Mesodermal cell (in vitro differentiated cells): ENCODE results near the gene PRKACB.
"Not testable (repeated sequence)": the region's sequence is repeated elsewhere in the genome, so short reads cannot be mapped to it uniquely, and the experiment has no call there.

Experiments
- H3K27ac ChIP-seq: 2 replicates; pipeline ENCODE4 v1.7.0; 2013; ENCODE audit warnings: mild to moderate bottlenecking, low read depth, low read length, moderate library complexity; ENCODE audit not compliant: severe bottlenecking
- H3K36me3 ChIP-seq: 2 replicates; pipeline ENCODE4 v1.7.1; 2013; ENCODE audit warnings: mild to moderate bottlenecking, low read length, moderate library complexity; ENCODE audit not compliant: control insufficient read depth, insufficient read depth
- H3K4me1 ChIP-seq: one replicate; pipeline ENCODE4 v1.7.1; 2013; ENCODE audit warnings: mild to moderate bottlenecking, low read length; ENCODE audit not compliant: insufficient read depth, control insufficient read depth, poor library complexity, severe bottlenecking
- H3K4me3 ChIP-seq: 2 replicates; pipeline ENCODE4 v1.7.0; 2013; ENCODE audit warnings: low read length, control low read depth, mild to moderate bottlenecking; ENCODE audit not compliant: insufficient read depth, poor library complexity, severe bottlenecking; ENCODE audit errors: extremely low read depth
- H3K9me3 ChIP-seq: 2 replicates; pipeline ENCODE4 v1.7.1; 2013; ENCODE audit warnings: mild to moderate bottlenecking, low read length, moderate library complexity; ENCODE audit not compliant: control insufficient read depth
- WGBS, 2 experiments: methylation state at CpG; one replicate each; pipeline ENCODE4 v1.1.5; 2013; ENCODE audit warnings: missing lambda C conversion rate in 2 of 2; ENCODE audit not compliant: insufficient coverage in 2 of 2; 5-methylcytosine and 5-hydroxymethylcytosine counted together

The PRKACB gene

DNA sequence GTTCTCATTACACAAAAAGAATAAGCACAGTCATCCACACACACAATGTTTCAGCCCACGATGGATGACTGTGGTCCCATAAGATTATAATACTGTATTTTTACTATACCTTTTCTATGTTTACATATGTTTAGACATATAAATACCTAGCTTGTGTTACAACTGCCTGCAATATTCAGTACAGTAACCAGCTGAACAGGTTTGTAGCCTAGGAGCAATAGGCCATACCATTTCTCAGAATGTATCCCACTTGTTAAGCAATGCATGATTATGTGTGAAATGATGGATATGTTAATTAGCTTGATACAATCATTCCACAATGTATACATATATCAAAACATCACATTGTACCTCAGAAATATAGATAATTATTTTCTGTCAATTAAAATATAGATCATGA is 124.3 kb downstream of the PRKACB start:
- no peaks in the 10 kb centered on the region for H3K4me1 ChIP-seq
- WGBS, 2 experiments = no CpG with 5 or more reads among the region's 1 CpG
- H3K27ac ChIP-seq = no peak overlapping the region
- no peak overlapping the region for H3K4me3 ChIP-seq
- no peaks in the 10 kb centered on the region for H3K9me3 ChIP-seq
- H3K36me3 ChIP-seq = no peaks in the 10 kb centered on the region

DNA sequence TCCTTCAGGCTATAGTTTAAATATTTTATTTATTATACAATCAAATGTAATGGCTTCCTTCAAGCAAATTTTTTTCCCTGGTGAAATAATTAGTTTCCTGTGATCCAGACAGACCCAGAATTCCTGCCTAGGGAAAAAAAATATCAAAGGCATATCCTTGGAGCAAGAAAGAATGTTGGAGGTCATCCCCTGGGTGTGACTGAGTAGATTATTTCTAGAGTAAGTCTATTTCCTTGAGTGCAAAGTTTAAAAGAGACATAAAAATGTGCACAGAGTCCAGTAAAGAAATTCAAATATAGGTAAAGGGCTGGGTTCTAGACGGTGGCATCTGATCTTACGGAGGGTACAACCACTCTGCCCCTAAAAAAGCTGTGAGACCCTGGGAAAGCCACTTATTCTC is 125.2 kb downstream of the PRKACB start:
- Histone ChIP-seq H3K9me3 (no peaks in the 10 kb centered on the region), H3K4me3 (no peak overlapping the region), H3K27ac (no peak overlapping the region), H3K4me1 (no peaks in the 10 kb centered on the region), H3K36me3 (no peaks in the 10 kb centered on the region)
- 100% methylated on average over 2 of the region's 2 CpGs; no CpG with 5 or more reads in 1 of the 2 experiments for WGBS, 2 experiments

DNA sequence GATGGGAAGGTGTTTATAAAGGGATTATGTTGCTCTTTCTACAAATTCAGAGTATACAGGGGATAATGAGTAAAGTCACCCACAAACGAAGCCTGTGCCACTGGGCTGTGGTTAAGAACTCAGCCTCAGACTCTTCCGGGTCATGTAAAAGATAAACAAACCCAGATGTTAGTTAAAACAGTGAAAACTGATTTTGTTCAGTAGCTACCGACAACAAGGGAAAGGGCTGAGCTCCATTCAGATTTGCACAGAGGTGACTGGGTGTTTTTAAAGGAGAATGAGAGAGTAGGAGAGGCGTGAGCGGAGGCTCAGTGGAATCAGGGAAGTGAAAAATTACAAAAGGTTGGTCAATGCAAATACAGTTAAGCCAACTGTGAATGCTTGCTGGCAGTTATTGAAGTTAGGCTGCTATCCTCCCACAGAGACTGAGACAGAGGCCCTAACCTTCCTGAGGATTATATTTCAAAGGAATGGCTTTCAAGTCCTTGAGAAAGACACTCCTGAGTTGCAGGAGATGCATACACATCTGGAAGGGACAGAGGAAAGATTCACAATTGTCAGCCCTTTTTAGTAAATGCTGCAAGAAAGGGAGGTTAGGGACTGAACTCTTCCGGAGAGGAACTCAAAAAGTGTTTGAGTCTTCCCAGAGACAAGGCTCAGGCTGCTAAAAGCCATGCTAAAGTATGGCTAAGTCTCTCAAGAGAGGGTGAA is 127.5 kb downstream of the PRKACB start:
- Histone ChIP-seq H3K27ac (peak overlapping the region; percentile 52), H3K36me3 (no peaks in the 10 kb centered on the region), H3K9me3 (no peaks in the 10 kb centered on the region), H3K4me1 (no peaks in the 10 kb centered on the region), H3K4me3 (no peak overlapping the region)
- 57% methylated on average over 5 to 6 of the region's 6 CpGs for WGBS, 2 experiments

DNA sequence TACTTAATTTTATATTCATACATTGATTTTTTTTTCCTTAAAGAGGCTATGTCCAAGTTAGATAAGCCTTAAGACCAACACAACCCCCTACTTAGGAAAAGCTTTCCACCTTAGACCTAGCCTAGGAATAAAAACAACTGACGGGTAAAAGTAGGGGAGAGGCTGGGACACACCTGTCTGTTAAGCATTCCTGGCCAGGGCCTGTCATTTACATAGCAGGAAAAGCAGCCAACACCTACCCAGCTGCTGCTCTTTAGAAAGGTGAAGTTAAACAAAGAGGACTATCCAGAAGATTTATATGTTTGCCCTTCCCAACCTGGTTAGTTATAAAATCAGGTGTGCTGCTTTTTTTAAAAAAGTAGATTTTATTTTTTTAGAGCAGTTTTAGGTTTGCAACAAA is 128.3 kb downstream of the PRKACB start:
- 80% methylated on average over 1 of the region's 1 CpG; no CpG with 5 or more reads in 1 of the 2 experiments for WGBS, 2 experiments
- Histone ChIP-seq H3K36me3 (no peaks in the 10 kb centered on the region), H3K4me1 (no peaks in the 10 kb centered on the region), H3K27ac (no peak overlapping the region), H3K9me3 (no peaks in the 10 kb centered on the region), H3K4me3 (no peak overlapping the region)

DNA sequence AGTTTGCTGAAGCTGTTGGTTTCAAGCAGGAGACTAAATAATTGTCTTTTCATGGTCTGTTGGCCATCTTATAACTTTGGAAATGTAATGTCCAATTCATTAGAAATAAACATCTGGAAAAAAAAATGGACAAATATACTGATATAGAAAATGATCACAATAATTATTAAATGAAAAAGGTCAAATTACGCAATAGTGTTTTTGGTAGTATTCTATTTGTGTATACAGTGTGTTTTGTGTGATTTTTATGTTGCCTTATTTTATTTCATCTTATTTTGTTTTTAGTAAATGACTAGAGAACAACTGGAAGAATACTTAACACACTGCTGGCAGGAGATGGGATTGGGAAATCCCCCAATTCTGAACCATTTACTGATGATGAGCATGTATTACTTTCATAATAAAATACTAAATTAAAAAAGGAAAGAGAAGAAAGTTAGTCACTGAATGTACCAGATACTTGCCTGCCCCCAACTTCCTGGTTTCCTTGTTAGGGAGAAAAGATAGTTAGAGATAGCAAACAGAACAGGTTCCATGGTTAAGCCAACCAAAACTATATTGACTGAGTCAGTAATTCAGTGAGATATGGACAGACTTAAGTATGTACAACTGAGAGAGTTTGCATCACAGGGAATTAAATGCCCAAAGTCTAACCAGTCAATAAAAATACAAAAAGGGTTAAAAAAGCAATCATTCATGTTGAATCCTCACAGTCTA is 133.4 kb downstream of the PRKACB start:
- no peaks in the 10 kb centered on the region for H3K9me3 ChIP-seq
- no peaks in the 10 kb centered on the region for H3K4me1 ChIP-seq
- H3K36me3 ChIP-seq = no peaks in the 10 kb centered on the region
- no peak overlapping the region for H3K27ac ChIP-seq
- no peak overlapping the region for H3K4me3 ChIP-seq
- no CpG with 5 or more reads among the region's 1 CpG for WGBS, 2 experiments

DNA sequence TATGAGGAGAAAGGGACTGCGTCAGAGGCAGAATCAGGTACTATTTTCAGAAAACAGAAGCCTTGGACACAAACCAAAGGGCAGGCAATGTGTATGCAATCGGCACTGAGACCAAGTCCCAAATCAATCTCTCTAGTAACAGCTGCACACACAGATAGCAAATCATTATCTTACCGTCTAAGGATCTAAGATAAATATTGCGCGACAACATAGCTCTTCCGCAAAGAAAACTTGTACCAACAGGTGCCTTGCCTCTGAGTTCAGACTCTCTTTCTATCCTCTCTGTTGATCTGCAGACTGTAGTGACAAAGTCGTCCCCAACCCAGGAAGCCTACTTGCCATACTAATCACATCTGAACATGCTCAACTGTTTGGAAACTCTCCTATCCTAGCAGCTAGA is 134.8 kb downstream of the PRKACB start:
- Histone ChIP-seq H3K9me3 (no peaks in the 10 kb centered on the region), H3K27ac (no peak overlapping the region), H3K36me3 (no peaks in the 10 kb centered on the region), H3K4me1 (no peaks in the 10 kb centered on the region), H3K4me3 (no peak overlapping the region)
- WGBS, 2 experiments = 93 to 96% methylated on average over 4 to 6 of the region's 7 CpGs

DNA sequence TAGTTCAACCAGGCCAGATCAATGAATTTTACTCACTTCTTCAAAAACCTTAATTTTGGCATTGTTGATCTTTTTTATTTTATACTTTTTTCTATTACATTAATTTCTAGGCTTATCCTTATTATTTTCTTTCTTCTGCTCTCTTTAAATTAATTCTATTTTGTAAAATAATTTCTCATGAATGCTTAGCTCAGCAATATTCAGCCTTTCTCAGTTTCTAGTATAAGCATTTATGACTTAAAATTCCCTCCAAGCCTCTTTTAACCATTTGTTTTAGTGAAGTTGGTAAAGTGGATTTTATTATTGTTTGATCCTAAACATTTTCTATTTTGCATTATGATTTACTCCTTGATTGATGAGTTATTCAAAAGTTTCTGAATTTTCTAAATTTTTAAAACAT is 136.8 kb downstream of the PRKACB start:
- Histone ChIP-seq H3K27ac (no peak overlapping the region), H3K4me3 (no peak overlapping the region), H3K9me3 (no peaks in the 10 kb centered on the region), H3K36me3 (no peaks in the 10 kb centered on the region), H3K4me1 (no peaks in the 10 kb centered on the region)

DNA sequence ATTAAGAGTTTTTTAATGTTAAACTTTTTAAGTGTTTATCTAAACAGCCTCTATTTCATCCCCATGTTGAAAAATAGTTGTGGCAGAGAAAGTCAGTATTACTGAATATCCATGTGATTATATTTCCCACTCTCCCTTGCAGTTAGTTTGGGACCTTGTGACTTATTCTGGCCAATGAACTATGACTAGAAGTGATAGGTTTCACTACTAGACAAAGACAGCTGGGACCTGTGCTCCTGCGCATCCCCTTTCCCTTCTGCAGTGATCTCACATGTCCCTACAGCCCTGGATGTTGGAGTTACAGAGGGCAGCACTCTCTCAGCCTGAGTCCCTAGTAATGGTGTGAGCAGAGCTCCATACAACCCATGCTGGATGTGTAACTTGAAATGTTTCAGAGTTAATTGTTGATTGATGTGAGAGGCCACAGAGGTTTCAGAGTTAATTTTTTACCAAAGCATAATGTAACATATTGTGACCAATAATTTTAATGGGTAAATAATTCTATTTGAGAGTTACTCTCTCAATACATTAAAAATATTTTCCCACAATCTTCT is 138.8 kb downstream of the PRKACB start:
- Histone ChIP-seq H3K9me3 (peaks cover 5% of the 10 kb centered on the region), H3K27ac (no peak overlapping the region), H3K4me3 (no peak overlapping the region), H3K36me3 (no peaks in the 10 kb centered on the region), H3K4me1 (no peaks in the 10 kb centered on the region)
- no CpG with 5 or more reads among the region's 1 CpG for WGBS, 2 experiments

DNA sequence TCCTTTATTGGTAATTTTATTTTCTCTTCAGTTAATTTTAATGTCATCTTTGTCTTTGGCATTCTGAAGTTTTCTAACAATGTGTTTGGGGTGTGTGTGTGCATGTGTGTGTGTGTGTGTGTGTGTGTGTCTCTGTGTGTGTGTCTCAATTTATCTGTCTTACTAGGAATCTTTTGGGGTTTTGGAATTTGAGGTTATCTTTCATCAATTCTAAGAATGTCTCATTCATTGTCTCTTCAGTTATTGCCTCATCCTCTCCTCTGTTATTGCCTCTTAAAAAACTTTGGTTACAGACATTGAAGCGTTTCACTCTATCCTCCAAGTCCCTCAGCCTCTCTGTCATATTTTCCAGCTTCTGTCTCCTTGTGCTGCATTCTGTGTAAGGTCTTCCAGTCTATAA is 139.3 kb downstream of the PRKACB start:
- WGBS, 2 experiments = 88 to 93% methylated on average over 1 of the region's 1 CpG
- Histone ChIP-seq H3K36me3 (no peaks in the 10 kb centered on the region), H3K27ac (no peak overlapping the region), H3K4me3 (no peak overlapping the region), H3K4me1 (no peaks in the 10 kb centered on the region), H3K9me3 (peaks cover 6% of the 10 kb centered on the region)

DNA sequence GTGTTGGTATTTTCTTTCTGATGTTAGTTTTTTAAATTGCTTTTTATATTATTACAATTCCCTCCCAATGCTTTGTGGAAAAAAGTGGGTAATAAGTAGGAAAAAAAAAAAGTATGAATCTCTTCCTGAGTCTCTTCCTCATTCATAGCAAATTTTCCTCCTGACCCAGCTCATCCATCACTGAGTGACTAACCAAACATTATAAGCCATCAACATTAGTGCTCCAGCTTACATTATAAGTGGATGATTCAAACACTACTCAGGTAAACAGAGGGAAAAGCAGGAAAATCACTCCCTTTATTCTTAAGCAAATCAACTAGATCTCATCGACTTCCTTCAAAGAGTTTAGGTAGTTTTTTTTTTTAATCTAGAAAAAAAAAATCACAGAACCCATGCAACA is 142.0 kb downstream of the PRKACB start:
- no CpG with 5 or more reads among the region's 1 CpG for WGBS, 2 experiments
- Histone ChIP-seq H3K4me1 (no peaks in the 10 kb centered on the region), H3K4me3 (no peak overlapping the region)

DNA sequence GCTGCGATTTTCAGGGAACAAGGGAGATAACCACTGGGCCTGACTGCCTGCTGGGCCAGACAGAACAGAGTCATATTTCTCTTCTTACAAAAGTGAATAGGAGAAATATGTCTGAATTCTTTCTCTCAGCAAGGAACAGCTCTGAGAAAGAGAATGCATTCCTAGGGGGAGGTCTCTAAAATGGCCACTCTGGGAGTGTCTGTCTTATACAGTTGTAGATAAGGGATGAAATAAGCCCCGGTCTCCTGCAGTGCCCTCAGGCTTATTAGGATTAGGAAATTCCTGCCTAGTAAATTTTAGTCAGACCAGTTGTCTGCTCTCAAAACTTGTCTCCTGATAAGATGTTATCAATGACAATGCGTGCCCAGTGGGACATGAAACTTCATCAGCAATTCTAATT is 143.3 kb downstream of the PRKACB start:
- not testable (repeated sequence) for H3K4me1 ChIP-seq

More for the DNA sequence above, 142.0 kb downstream of the PRKACB start:
- H3K27ac ChIP-seq = no peak overlapping the region
- peaks cover 11% of the 10 kb centered on the region for H3K9me3 ChIP-seq
- H3K36me3 ChIP-seq = no peaks in the 10 kb centered on the region

More for the DNA sequence above, 143.3 kb downstream of the PRKACB start:
- H3K4me3 ChIP-seq, H3K27ac ChIP-seq, H3K36me3 ChIP-seq: not testable (repeated sequence)
- peaks cover 11% of the 10 kb centered on the region for H3K9me3 ChIP-seq
- WGBS, 2 experiments = 88 to 94% methylated on average over 2 of the region's 3 CpGs
